NCI-H774 (cell line): ENCODE measurements around the gene OLFML1.

ENCODE experiments used
- DNase-seq: peaks from one replicate; lab custom pipeline; 2025; lab: John Stamatoyannopoulos, UW

Gene OLFML1

GRCh38 chr11:7532405-7533145 is 47.3 kb downstream of the OLFML1 start:
- DNase-seq, result no peak

- DNase-seq, result no peak
Measured at GRCh38 chr11:7533199-7534041, 48.1 kb downstream of the OLFML1 start.

DNA sequence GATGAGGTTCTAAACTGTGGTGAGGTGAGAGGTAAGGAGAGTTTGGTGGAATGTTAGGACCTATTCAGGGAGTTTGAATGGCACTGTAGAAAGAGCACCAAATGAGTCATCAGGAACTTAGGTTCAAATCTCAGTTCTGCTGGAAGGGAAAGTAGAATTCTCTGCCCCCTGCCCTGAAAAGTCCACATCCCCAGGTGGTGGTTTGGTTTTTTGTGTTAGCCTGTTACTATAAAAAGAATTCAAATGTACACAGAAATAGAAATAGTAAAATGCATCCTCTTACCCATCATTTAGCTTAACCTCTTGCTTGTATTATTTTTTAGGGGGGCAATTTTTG is 48.7 kb downstream of the OLFML1 start:
- no peak for DNase-seq

DNA sequence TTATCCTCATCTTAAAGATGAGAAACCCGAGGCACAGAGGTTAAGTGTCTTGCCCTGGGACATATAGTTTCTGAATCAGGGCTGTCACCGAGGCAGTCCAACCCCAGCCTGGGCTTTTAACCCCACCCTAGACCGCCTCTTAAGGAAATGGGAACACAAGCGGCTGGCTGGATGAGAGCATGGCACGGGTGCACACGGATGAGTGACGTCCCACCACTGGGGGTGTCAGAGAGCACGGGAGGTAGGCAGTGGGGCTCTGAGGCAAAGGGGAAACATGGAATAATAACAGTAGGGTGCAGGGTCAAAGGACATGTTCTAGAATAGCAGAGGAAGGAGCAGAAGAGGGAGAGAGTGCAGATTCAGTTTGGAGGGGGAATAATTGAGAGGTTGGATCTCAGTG is 50.8 kb downstream of the OLFML1 start:
- DNase-seq, result no peak

DNA sequence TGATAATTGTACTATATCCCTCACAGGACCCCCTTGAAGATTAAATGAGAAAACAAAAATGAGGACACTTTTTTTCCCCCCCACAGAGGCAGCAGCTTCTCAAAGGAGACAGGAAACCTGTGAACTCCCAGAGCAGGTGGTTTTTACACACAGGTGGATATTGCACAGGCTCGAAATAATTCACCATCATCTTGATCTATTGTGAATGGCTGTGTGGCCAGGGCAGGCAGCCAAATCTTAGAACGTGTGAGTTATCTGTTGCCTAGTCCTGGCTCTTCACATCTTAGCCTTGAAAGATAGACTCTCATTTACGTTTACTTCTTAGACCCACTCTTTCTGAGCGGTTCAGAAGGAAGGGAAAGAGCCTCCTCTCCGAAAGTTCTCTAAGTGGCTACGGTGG is 52.0 kb downstream of the OLFML1 start:
- DNase-seq, result no peak

DNA sequence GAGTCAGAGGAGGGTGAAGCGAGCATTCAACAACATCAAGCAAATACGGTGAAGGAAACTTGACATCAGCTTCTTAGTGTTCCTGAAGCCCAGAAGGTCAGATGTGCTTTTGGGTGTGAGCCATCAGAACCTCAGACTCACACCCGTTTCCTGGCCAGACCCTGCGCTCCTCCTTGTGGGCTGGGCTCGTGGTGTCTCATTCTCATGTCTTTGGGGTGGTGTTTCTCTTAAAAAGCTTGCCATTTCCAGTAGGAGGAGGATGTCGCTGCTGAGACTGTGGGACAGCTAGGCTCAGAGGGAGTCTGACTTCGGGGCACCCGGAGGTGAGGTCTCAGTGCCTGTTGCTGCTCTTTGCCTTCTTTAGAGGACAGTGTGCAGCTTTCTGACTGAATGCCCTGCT is 52.7 kb downstream of the OLFML1 start:
- no peak for DNase-seq

- DNase-seq, result no peak
Measured at GRCh38 chr11:7538466-7539454, 53.5 kb downstream of the OLFML1 start.

- DNase-seq, result peak; percentile 36
Measured at GRCh38 chr11:7540830-7541555, 55.7 kb downstream of the OLFML1 start.

GRCh38 chr11:7543302-7543701 is 58.0 kb downstream of the OLFML1 start:
- DNase-seq, result no peak

- DNase-seq, result no peak
Measured at GRCh38 chr11:7544021-7544420, 58.7 kb downstream of the OLFML1 start.

DNA sequence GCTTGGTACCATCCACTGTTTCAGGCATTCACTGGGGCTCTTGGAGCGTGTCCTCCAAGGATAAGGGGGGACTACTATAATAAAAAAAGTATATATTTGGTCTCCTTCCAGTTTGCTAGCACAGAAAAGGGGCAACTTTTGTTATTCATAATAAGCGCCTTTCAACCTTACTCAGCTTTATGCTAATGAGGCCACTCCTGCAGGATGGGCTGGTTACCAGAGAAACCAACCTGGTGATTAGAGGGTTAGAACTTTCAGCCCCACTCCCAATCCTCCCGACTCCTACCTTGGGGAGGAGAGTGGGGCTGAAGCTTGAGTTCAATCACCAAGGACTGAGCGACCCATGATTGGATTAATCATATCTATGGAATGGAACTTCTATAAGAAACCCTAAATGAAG is 60.3 kb downstream of the OLFML1 start:
- DNase-seq, result no peak

DNA sequence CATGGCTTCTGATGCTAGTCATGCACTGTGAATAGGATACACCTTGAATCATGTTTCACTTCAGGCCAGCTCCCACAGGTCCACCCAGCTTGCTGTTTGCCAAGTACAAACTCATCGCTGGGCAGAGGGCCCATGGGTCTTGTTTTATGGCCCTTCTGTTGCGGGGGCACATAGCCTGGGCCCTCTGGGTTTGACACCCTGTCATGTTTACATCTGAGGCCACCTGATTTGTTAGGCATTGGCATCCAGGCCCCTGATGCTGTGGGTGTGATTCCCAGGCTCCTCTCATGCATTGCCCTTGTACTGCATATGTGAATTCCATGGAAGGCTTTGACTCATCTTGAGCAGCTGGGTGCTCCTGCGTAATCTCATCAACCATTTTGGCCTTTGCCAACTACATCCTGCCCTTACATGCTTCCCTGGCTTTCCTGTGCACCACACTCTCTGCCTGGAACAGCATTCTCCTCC is 61.1 kb downstream of the OLFML1 start:
- no peak for DNase-seq

GRCh38 chr11:7547687-7548086 is 62.4 kb downstream of the OLFML1 start:
- no peak for DNase-seq

GRCh38 chr11:7548659-7549274 is 63.5 kb downstream of the OLFML1 start:
- peak; percentile 13 for DNase-seq

GRCh38 chr11:7549681-7550080 is 64.4 kb downstream of the OLFML1 start:
- no peak for DNase-seq

DNA sequence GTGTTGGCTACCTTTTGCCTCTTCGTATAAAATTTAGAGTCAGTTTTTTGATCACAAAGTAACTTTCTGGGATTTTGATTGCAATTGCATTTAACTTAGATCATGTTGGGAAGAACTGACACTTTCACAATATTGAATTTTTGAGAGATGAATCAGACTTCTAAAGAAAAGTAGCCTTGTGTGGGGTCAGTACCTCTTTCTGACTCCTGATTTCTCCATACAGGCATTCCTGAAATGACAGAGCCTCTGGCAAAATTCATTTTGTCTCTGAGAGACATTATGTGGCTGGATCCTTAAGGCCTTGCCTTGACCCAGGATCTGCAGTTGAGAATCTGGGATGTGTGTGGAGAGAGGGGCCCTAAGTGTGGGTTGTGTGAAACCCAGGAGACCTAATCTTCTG is 66.3 kb downstream of the OLFML1 start:
- DNase-seq, result no peak

DNA sequence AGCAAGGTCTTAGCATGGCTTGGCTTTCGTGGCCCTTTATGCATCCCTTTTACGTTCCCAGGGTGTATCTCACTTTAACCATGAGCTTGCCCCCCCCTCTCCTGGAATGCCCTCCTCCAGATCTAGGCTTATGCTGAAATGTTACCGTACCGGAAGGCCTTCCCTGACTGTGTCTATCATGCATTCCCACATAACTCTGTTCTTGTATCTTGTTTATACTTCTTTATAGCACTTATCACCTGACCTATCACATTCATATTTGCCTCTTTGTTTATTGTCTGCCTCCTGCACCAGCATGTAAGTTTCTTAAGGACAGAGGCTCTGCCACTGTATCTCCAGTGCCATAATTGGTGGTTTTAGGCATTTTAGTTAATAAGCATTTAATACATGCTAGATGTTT is 67.4 kb downstream of the OLFML1 start:
- DNase-seq, result no peak

- peak; percentile 31 for DNase-seq
Measured at GRCh38 chr11:7555052-7555699, 69.9 kb downstream of the OLFML1 start.

- no peak for DNase-seq
Measured at GRCh38 chr11:7558046-7558445, 72.7 kb downstream of the OLFML1 start.
